HK-2 (cell line): Measurements from ENCODE around the gene ATF4.
"Not testable (repeated sequence)": the region's sequence is repeated elsewhere in the genome, so short reads cannot be mapped to it uniquely, and the experiment has no call there.

Experiments used
- DNase-seq: peaks from one replicate; pipeline ENCODE4 v3.0.0-alpha.2; 2018; ENCODE audit not compliant: unreplicated experiment

Gene ATF4

GRCh38 chr22:39489094-39490068, 31.0 kb upstream of the ATF4 start:
- DNase-seq, result no peak

GRCh38 chr22:39490135-39490798, 30.1 kb upstream of the ATF4 start:
- peak; percentile 44 for DNase-seq

- DNase-seq, result no peak
Measured at GRCh38 chr22:39490966-39491680, 29.2 kb upstream of the ATF4 start.

GRCh38 chr22:39491696-39492095, 28.7 kb upstream of the ATF4 start:
- no peak for DNase-seq

- DNase-seq, result no peak
Measured at GRCh38 chr22:39492186-39492585, 28.2 kb upstream of the ATF4 start.

- no peak for DNase-seq
Measured at GRCh38 chr22:39493759-39494158, 26.6 kb upstream of the ATF4 start.

GRCh38 chr22:39494471-39495120, 25.8 kb upstream of the ATF4 start:
- no peak for DNase-seq

GRCh38 chr22:39496131-39496838, 24.1 kb upstream of the ATF4 start:
- no peak for DNase-seq

GRCh38 chr22:39497429-39497828, 22.9 kb upstream of the ATF4 start:
- DNase-seq, result no peak

GRCh38 chr22:39498368-39498767, 22.0 kb upstream of the ATF4 start:
- DNase-seq, result no peak

- no peak for DNase-seq
Measured at GRCh38 chr22:39498802-39499201, 21.6 kb upstream of the ATF4 start.

- DNase-seq, result no peak
Measured at GRCh38 chr22:39500101-39500500, 20.3 kb upstream of the ATF4 start.

- DNase-seq, result no peak
Measured at GRCh38 chr22:39501644-39502108, 18.7 kb upstream of the ATF4 start.

GRCh38 chr22:39502109-39502788, 18.1 kb upstream of the ATF4 start, which contains the start of gene MIEF1:
TSS of gene MIEF1 (plus strand) at chr22:39502290. CDS start at chr22:39511295, 9,005 bp downstream.
- DNase-seq, result peak; percentile 95

- no peak for DNase-seq
Measured at GRCh38 chr22:39502789-39503409, 17.5 kb upstream of the ATF4 start.

GRCh38 chr22:39503630-39504029, 16.7 kb upstream of the ATF4 start:
- DNase-seq, result no peak

- no peak for DNase-seq
Measured at GRCh38 chr22:39504071-39504470, 16.3 kb upstream of the ATF4 start.

- not testable (repeated sequence) for DNase-seq
Measured at GRCh38 chr22:39507021-39507420, 13.3 kb upstream of the ATF4 start.

- DNase-seq, result no peak
Measured at GRCh38 chr22:39508393-39508792, 12.0 kb upstream of the ATF4 start.
